Measurements from ENCODE around the gene NTM.

The NTM gene

DNA sequence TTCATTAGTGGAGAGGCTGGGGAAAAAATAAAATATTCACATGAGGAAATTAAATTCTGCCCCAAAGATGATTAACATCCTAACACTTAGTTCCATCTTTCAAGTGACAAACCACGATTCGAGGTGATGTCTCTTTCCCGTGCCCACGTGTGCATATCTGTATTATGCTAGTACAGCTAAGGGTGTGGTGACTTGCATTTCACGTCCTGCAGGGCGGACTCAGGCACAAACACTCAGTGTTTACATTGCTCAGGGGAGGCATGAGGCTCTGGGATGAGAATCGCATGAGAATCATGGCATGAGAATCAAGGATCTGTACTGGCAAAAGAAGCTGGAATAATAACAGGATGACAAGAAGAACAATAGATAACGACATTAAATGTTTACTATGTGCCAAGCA, 179.4 kb downstream of the NTM start:
- H3K4me3 ChIP-seq (ENCODE audit: low read depth, low read length) = no peak overlapping the region
- in situ Hi-C loops (cut with HindIII; ENCODE audit: low sequenced_read_pairs) = no loop called here
- TF ChIP-seq, protein P1, sequence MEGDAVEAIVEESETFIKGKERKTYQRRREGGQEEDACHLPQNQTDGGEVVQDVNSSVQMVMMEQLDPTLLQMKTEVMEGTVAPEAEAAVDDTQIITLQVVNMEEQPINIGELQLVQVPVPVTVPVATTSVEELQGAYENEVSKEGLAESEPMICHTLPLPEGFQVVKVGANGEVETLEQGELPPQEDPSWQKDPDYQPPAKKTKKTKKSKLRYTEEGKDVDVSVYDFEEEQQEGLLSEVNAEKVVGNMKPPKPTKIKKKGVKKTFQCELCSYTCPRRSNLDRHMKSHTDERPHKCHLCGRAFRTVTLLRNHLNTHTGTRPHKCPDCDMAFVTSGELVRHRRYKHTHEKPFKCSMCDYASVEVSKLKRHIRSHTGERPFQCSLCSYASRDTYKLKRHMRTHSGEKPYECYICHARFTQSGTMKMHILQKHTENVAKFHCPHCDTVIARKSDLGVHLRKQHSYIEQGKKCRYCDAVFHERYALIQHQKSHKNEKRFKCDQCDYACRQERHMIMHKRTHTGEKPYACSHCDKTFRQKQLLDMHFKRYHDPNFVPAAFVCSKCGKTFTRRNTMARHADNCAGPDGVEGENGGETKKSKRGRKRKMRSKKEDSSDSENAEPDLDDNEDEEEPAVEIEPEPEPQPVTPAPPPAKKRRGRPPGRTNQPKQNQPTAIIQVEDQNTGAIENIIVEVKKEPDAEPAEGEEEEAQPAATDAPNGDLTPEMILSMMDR (IDR thresholded peaks at IDR 0.05; ENCODE audit: low read depth, low read length) = no peak
- no peak for DNase-seq (ENCODE audit: low read depth, low spot score)

DNA sequence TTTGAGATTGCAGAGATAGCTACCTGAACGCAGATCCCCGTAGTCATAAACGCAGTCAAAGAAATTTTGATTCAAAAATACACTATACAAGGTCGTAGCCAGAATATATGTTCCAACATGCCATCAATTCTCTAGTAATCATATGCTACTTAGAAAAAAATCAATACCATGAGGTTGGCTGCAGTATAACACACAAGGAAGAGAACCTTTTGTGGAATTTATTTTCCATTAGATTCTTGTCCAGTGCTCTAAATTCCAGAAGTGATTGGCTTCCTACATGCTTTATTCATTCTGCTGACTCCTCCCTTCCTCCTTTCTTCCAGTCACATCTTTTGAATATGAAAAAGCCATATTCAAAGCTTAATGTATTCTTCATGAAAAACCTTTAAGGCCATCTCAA, 189.9 kb downstream of the NTM start:
- in situ Hi-C loops (cut with HindIII; ENCODE audit: low sequenced_read_pairs) = no loop called here
- TF ChIP-seq, protein P1 (IDR thresholded peaks at IDR 0.05; ENCODE audit: low read depth, low read length) = no peak
- no peak overlapping the region for H3K4me3 ChIP-seq (ENCODE audit: low read depth, low read length)
- DNase-seq (ENCODE audit: low read depth, low spot score) = no peak

DNA sequence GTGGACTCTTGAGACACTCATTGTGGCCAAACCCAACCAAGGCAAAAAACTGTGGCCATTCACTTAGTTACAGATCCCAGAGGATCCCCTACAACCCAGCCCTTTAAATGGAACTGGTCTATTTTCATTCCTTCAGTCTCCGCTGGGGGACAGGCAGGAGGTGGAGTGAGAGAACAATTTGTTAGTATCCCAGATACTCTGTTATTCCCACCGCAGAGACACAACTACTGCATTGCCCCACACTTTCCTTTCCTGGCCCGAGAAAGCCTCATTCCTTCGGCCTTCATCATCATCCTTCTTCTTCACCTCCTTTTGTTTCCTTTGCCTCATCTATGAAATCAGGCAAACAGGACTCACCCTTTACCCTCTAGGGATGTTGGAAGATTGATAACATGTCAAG, 191.1 kb downstream of the NTM start:
- H3K4me3 ChIP-seq (ENCODE audit: low read depth, low read length) = no peak overlapping the region
- TF ChIP-seq, protein P1 (IDR thresholded peaks at IDR 0.05; ENCODE audit: low read depth, low read length) = no peak
- no peak for DNase-seq (ENCODE audit: low read depth, low spot score)
- in situ Hi-C loops (cut with HindIII; ENCODE audit: low sequenced_read_pairs) = no loop called here

DNA sequence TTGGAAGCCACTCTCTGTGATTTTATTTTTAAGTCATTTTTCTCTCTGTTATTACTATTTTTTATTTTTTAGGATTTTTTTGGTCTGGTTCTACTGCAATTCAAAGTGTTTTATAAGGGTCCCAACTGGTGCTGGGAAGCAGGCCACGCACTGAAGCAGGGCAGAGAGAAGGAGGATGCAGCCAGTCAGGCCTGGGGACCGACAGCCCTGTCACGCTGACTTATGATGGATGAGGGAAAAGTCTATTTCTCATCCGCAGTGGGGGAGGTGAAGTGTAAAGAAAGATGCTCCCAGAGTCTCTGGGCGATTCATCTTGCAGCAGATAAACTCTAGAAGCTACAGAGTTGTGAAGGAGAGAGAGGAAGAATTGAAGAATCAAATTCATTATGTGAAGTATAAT, 191.6 kb downstream of the NTM start:
- DNase-seq (ENCODE audit: low read depth, low spot score) = no peak
- TF ChIP-seq, protein P1 (IDR thresholded peaks at IDR 0.05; ENCODE audit: low read depth, low read length) = no peak
- in situ Hi-C loops (cut with HindIII; ENCODE audit: low sequenced_read_pairs) = no loop called here
- no peak overlapping the region for H3K4me3 ChIP-seq (ENCODE audit: low read depth, low read length)

DNA sequence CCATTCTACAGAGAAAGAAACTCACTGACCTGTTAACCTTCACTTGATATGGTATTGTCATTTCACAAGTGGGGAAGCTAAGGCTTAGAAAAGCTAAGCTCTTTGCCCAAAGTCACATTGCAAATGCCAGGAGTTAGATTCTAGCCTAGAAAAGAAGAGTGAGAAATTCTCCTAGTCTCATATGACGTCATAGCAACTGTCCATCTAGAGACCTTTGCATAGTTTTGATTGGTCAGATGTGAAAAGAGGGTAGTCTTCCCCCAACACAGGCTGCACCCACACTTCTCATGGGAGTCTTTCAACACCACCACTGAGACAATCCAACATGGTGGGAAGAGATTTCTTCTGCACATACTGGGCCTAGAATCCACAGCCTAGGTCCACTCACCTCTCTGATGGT, 197.9 kb downstream of the NTM start:
- DNase-seq (ENCODE audit: low read depth, low spot score) = no peak
- H3K4me3 ChIP-seq (ENCODE audit: low read depth, low read length) = no peak overlapping the region
- TF ChIP-seq, protein P1 (IDR thresholded peaks at IDR 0.05; ENCODE audit: low read depth, low read length) = no peak
- in situ Hi-C loops (cut with HindIII; ENCODE audit: low sequenced_read_pairs) = no loop called here

DNA sequence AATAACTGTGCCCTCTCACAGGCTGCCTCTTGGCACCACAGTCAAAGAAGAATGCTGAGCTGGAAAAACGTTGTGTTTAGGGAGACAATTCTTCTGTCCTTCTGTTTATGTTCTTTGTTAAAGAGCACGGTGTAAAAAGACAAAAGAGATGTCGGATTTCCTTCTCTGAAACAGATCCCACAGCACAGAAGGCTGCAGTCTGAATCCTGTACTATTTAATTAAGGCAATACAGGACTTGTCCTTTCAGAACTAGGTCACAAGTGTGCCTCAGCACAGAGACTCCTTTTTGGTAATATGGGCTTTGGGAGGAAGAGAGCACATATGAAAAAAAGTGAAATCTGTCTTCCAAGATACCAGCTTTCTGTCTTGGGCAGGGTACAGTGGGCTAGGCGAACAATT, 201.2 kb downstream of the NTM start:
- TF ChIP-seq, protein P1 (IDR thresholded peaks at IDR 0.05; ENCODE audit: low read depth, low read length) = no peak
- in situ Hi-C loops (cut with HindIII; ENCODE audit: low sequenced_read_pairs) = no loop called here
- no peak for DNase-seq (ENCODE audit: low read depth, low spot score)
- no peak overlapping the region for H3K4me3 ChIP-seq (ENCODE audit: low read depth, low read length)

DNA sequence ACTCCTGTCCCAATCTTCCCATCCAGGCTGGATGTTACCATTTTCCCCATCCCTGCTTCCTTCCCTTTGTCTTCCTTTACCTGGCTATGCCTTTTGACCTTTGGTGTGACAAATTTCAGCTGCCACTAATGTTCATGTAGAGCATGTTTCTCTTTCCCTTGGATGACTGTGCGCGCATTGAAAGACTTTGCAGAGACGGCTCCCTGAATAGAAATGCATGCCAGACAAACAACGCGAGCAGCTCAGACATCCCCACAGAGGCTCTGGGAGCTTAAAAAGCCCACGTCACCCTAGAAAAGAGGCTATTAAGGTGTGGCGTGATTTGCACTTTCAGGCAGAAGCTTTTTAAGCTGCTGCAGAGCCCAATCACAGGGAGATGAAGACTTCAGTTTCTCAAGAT, 202.0 kb downstream of the NTM start:
- in situ Hi-C loops (cut with HindIII; ENCODE audit: low sequenced_read_pairs) = no loop called here
- DNase-seq (ENCODE audit: low read depth, low spot score) = no peak
- TF ChIP-seq, protein P1 (IDR thresholded peaks at IDR 0.05; ENCODE audit: low read depth, low read length) = no peak
- no peak overlapping the region for H3K4me3 ChIP-seq (ENCODE audit: low read depth, low read length)

Measured in astrocyte of the spinal cord (primary cell).